Natural killer cell (primary cell): ENCODE measurements around the gene GRAP. TPM values are rescaled to one million over a fixed set of nuclear protein-coding genes. Genes with fewer than 3 reads are reported as not detected.

Experiments used
- ATAC-seq, 3 donors: fragments of 150-1000 bp in 2 of 3; fragments of 200-7000 bp in 1 of 3; cut with Tn5 transposase; 1 replicate in 1 of 3; 2 replicates in 2 of 3; pipeline ENCODE4 v1.10.0; 2021; ENCODE audit warnings: mild to moderate bottlenecking in 2 of 3, moderate library complexity in 2 of 3
- DNase-seq, 2 donors: peaks; one replicate each; pipeline versions ENCODE4 v3.0.0 to v3.0.0-alpha.2; 2013 to 2021; ENCODE audit warnings: mixed read lengths in 1 of 2
- H3K27ac ChIP-seq: one replicate; pipeline ENCODE4 v1.5.1; 2013; ENCODE audit warnings: mild to moderate bottlenecking, low read length
- H3K27me3 ChIP-seq: one replicate; pipeline ENCODE4 v1.6.1; 2013; ENCODE audit warnings: low read length; ENCODE audit not compliant: control insufficient read depth, insufficient read depth
- H3K36me3 ChIP-seq: one replicate; pipeline ENCODE4 v1.6.1; 2013; ENCODE audit warnings: low read length; ENCODE audit not compliant: control insufficient read depth, insufficient read depth
- H3K4me1 ChIP-seq: one replicate; pipeline ENCODE4 v1.6.1; 2013; ENCODE audit warnings: low read length; ENCODE audit not compliant: control insufficient read depth, insufficient read depth
- H3K4me3 ChIP-seq: one replicate; pipeline ENCODE4 v1.5.1; 2013; ENCODE audit warnings: low read length
- H3K9me3 ChIP-seq: one replicate; pipeline ENCODE4 v1.6.1; 2013; ENCODE audit warnings: low read length; ENCODE audit not compliant: control insufficient read depth, insufficient read depth
- H3K27ac Mint-ChIP-seq, 2 donors: one replicate each; pipeline ENCODE4 v1.8.0; 2022; ENCODE audit warnings: mild to moderate bottlenecking in 2 of 2, mixed read lengths in 2 of 2, moderate library complexity in 1 of 2
- H3K27me3 Mint-ChIP-seq, 2 donors: one replicate each; pipeline ENCODE4 v1.8.0; 2022; ENCODE audit warnings: low read depth in 2 of 2, mixed read lengths in 2 of 2
- H3K36me3 Mint-ChIP-seq: one replicate; pipeline ENCODE4 v1.8.0; 2022; ENCODE audit warnings: mixed read lengths
- H3K4me1 Mint-ChIP-seq, 2 donors: one replicate each; pipeline ENCODE4 v1.8.0; 2022; ENCODE audit warnings: mixed read lengths in 2 of 2
- H3K4me3 Mint-ChIP-seq: one replicate; pipeline ENCODE4 v1.8.0; 2022; ENCODE audit warnings: mild to moderate bottlenecking, moderate library complexity, mixed read lengths
- H3K9me3 Mint-ChIP-seq, 2 donors: one replicate each; pipeline ENCODE4 v1.8.0; 2022; ENCODE audit warnings: mixed read lengths in 2 of 2
- CTCF ChIP-seq: fragments of 200-600 bp; IDR thresholded peaks from one replicate; pipeline ENCODE4 v1.8.0; 2022; ENCODE audit warnings: antibody characterized with exemption
- WGBS: methylation state at CpG from one replicate; pipeline ENCODE4 v1.1.7; 2013; ENCODE audit warnings: missing lambda C conversion rate; ENCODE audit not compliant: insufficient coverage; 5-methylcytosine and 5-hydroxymethylcytosine counted together
- intact Hi-C: fragments of 100-400 bp; cut with micrococcal nuclease; formaldehyde crosslinking; loops from one replicate; pipeline ENCODE4 v1.14.2; 2022
- total RNA-seq, 4 donors: library from RNA; stranded (reverse); fragments of 120-200 nt in 1 of 4; gene quantifications; one replicate each; pipeline versions ENCODE4 v1.2.3 to v1.2.4, GENCODE V29; 2013 to 2022

Gene GRAP
- total RNA-seq, 3 donors from 2014 or later (not counting 1 experiment from before 2014, with no cell fraction given) = 5.6 to 11.3 (median 7.1) TPM

GRCh38 chr17:19019041-19019941, 27.5 kb downstream of the GRAP start:
- peaks cover 0 to 3% of the 10 kb centered on the region in 2 donors for H3K4me1 Mint-ChIP-seq
- no peaks in the 10 kb centered on the region for H3K36me3 Mint-ChIP-seq
- Histone ChIP-seq H3K27ac (no peak overlapping the region), H3K36me3 (peaks cover 11% of the 10 kb centered on the region), H3K4me1 (no peaks in the 10 kb centered on the region), H3K27me3 (no peaks in the 10 kb centered on the region), H3K9me3 (no peaks in the 10 kb centered on the region), H3K4me3 (no peak overlapping the region)
- 87% methylated on average over 27 of the region's 27 CpGs for WGBS
- H3K27ac Mint-ChIP-seq = no peak overlapping the region
- DNase-seq = no peak
- peaks cover 0 to 12% of the 10 kb centered on the region in 2 donors for H3K27me3 Mint-ChIP-seq
- intact Hi-C loops = no loop called here
- ATAC-seq = no peak
- H3K9me3 Mint-ChIP-seq = no peaks in the 10 kb centered on the region
- no peak overlapping the region for H3K4me3 Mint-ChIP-seq
- no peak for TF ChIP-seq CTCF

- no peaks in the 10 kb centered on the region for H3K9me3 ChIP-seq
- H3K27me3 ChIP-seq = no peaks in the 10 kb centered on the region
- intact Hi-C loops = no loop called here
- H3K36me3 Mint-ChIP-seq = no peaks in the 10 kb centered on the region
- no peaks in the 10 kb centered on the region for H3K9me3 Mint-ChIP-seq
- no peak for TF ChIP-seq CTCF
- DNase-seq (no peak), ATAC-seq (no peak)
- peaks cover 0 to 12% of the 10 kb centered on the region in 2 donors for H3K27me3 Mint-ChIP-seq
- H3K27ac Mint-ChIP-seq = no peak overlapping the region
- peaks cover 8% of the 10 kb centered on the region for H3K36me3 ChIP-seq
- WGBS = 92% methylated on average over 6 of the region's 6 CpGs
- H3K4me3 ChIP-seq = no peak overlapping the region
- H3K27ac ChIP-seq = no peak overlapping the region
- no peaks in the 10 kb centered on the region for H3K4me1 ChIP-seq
- H3K4me1 Mint-ChIP-seq = peaks cover 0 to 3% of the 10 kb centered on the region in 2 donors
- no peak overlapping the region for H3K4me3 Mint-ChIP-seq
Measured at GRCh38 chr17:19018600-19018950, 28.2 kb downstream of the GRAP start.

- no peaks in the 10 kb centered on the region for H3K36me3 Mint-ChIP-seq
- Histone ChIP-seq H3K4me1 (no peaks in the 10 kb centered on the region), H3K36me3 (peaks cover 8% of the 10 kb centered on the region), H3K27ac (no peak overlapping the region), H3K4me3 (no peak overlapping the region), H3K27me3 (no peaks in the 10 kb centered on the region), H3K9me3 (no peaks in the 10 kb centered on the region)
- H3K4me3 Mint-ChIP-seq = no peak overlapping the region
- WGBS = 80% methylated on average over 12 of the region's 16 CpGs
- DNase-seq (no peak), ATAC-seq (no peak)
- peaks cover 0 to 12% of the 10 kb centered on the region in 2 donors for H3K27me3 Mint-ChIP-seq
- H3K27ac Mint-ChIP-seq = no peak overlapping the region
- no peak for TF ChIP-seq CTCF
- peaks cover 0 to 3% of the 10 kb centered on the region in 2 donors for H3K4me1 Mint-ChIP-seq
- intact Hi-C loops = no loop called here
- H3K9me3 Mint-ChIP-seq = no peaks in the 10 kb centered on the region
Measured at GRCh38 chr17:19017804-19018599, 28.8 kb downstream of the GRAP start.
